ENCODE measurements around the gene NMNAT3.

GRCh38 chr3:139718415-139718814, 40.6 kb upstream of the NMNAT3 start:
- peak; percentile 29; the same call in 1 of the 3 replicates for TF ChIP-seq CTCF (IDR thresholded peaks at IDR 0.05)
- TF ChIP-seq EP300 (IDR thresholded peaks at IDR 0.05): no peak
- TF ChIP-seq ZFP36 (IDR thresholded peaks at IDR 0.05; ENCODE audit: borderline replicate concordance, partially characterized antibody): no peak
- no peak for TF ChIP-seq EHMT2 (IDR thresholded peaks at IDR 0.05; ENCODE audit: low read depth)
- TF ChIP-seq BCL3 (IDR thresholded peaks at IDR 0.05): no peak
- no peak for TF ChIP-seq POLR2A (IDR thresholded peaks at IDR 0.05; ENCODE audit: low read length)
- no peak for TF ChIP-seq CEBPB (IDR thresholded peaks at IDR 0.05)
- no peak for TF ChIP-seq POLR2AphosphoS2 (conservative IDR thresholded peaks at IDR 0.05; ENCODE audit: low read length)
- TF ChIP-seq RAD21 (conservative IDR thresholded peaks at IDR 0.05 in 1 of 2, IDR thresholded peaks at IDR 0.05 in 1 of 2): no peak; a peak in 1 of 5 replicates
- TF ChIP-seq REST (IDR thresholded peaks at IDR 0.05): no peak
- TF ChIP-seq USF2 (IDR thresholded peaks at IDR 0.05): no peak
- TF ChIP-seq JUN (IDR thresholded peaks at IDR 0.05): no peak

Data from A549 (cell line).